Stimulated activated CD8-positive, alpha-beta memory T cell treated with anti-CD3 and anti-CD28 coated beads, Interleukin-15, amount 100 ng/mL, for 4 hours (primary cell): ENCODE measurements around the gene CCDC188.

ENCODE experiments used
- DNase-seq, 2 donors: peaks; one replicate each; pipeline ENCODE4 v3.0.0-alpha.2; 2020; ENCODE audit warnings: low read depth in 2 of 2

Gene CCDC188

DNA sequence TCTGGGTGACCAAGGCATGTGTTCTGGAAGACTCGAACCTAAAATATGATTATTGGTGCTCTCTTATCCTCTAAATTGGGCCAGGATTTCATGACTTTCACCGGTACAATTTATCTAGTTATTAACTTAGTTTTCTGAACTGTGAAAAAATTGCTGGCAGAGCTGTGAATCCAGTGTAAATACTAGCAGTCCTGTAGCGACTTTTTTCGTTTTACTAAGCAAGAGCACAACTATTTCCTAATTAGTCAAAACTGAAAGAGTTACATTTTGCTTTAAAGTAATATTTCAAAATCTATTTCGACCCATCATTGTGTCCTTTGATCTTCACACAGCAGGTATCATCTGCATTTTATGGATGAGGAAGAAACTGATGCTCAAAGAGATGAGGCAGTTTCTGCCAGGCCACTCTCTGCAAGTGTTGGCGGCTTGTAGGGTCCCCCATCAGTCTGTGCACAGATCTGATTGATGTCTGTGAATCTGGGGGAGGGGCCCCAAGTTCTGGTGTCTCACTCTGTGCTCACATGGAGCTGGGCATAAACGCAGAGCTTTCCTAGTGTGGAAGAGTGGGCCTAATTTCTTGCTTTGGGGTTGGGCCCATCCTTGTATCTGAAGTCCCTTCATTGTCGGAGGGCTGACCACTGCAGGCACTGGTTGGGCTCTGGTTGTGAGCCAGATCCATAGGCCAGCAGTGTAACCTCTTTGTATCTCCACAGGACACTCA lies 32.4 kb downstream of the CCDC188 start:
- DNase-seq: no peak

GRCh38 chr22:20117633-20118299 lies 33.1 kb downstream of the CCDC188 start:
- peak; percentile 63 to 71 for DNase-seq

DNA sequence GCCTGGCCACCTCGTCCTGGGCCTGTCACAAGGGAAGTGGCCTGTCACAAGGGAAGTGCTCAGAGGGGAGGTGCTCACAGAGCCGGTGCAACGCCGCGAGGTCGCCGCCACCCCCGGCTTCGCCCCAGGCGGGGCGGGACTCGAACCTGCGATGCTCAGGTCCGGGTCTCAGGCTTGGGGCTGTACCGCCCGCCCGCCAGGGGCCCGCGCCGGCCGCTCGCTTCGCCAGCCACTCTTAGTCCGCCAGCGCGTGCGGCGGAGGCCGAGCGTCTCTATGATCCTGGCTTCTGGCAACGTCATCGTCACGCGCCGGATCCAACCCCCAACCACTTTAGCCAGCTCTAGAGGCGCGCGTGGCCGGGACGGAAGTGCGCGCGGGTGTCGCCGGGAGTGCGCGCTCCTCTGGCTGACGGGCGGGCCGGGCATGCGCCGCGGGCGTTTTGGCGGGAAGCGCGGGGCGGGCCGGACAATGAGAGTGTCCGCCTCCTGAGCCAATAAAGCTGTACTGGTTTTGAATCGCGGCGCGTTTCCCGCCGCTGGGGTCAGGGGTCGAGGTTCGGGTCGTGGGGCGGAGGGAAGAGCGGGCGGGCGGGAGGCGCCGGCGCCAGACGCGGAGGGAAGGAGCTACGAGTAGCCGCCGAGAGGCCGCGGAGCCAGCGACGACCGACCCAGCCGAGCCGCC lies 33.8 kb downstream of the CCDC188 start, which contains the start of gene TRMT2A:
TSS of gene TRMT2A (minus strand) at position 276 of the 682 bp plus-strand sequence. CDS start 320 bp downstream, outside the sequence.
- DNase-seq: peak; percentile 93 to 96

DNA sequence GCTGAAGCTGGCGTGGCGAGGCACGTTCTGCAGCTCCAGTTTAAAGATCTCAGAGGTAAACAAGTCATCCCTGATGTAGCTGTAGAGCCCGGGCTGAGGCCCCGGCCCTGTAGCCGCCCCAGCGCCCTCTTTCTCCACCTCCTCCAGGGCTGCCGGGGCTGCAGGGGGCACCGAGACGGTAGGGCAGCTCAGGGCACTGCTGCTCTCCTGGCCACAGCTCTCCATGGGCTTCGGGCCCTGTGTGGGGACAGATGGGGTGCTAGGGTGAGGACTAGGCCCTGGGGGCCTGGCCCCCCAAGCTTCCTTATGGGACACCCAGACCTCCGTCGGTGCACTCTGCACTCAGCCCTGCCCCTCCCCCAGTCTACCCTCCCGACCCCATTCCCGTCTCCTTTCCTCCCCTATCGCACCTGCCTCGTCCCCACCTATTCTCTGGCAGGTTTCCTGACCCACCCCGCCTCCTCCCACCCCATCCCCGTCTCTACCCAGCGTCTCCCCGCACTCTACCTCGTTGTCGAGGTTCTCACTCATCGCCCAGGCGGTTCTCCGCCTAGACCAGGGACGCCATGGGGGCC lies 34.4 kb downstream of the CCDC188 start:
- no peak for DNase-seq

DNA sequence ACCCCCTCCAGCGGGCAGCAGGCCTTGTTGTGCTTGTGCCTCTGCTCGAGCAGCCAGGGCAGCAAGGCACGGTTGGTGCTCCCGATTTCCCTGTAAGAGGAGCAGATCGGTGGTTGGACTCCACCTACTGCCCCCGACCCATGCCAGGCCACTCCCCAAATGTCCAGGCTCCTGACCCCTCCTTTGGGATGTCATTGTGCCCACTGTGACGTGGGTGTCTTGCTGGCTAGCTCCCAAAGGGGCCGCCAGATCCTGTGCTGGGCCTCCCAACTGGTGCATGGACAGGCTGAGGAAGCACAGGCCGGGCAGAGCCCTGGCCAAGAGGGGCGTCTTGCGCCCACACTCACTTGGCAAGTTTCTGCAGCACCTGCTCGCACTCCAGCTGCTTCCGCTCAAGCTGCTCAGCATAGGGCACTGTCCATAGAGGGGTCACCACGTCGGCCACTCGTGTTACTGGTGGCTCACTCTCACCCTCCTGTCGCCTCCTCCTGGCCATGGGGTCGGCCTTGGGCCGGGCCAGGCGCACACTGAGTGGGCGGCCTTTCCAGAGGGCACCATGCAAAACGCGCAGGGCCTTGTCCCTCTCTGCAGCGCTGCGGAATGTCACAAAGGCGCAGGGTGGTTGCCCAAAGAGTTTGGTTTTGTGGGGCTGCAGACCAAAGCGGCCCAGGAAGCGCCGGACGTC lies 35.0 kb downstream of the CCDC188 start, which contains the start of gene RANBP1:
TSS of gene RANBP1 (plus strand) at position 414 of the 685 bp plus-strand sequence. CDS start at position 495, 81 bp downstream.
- DNase-seq: no peak

DNA sequence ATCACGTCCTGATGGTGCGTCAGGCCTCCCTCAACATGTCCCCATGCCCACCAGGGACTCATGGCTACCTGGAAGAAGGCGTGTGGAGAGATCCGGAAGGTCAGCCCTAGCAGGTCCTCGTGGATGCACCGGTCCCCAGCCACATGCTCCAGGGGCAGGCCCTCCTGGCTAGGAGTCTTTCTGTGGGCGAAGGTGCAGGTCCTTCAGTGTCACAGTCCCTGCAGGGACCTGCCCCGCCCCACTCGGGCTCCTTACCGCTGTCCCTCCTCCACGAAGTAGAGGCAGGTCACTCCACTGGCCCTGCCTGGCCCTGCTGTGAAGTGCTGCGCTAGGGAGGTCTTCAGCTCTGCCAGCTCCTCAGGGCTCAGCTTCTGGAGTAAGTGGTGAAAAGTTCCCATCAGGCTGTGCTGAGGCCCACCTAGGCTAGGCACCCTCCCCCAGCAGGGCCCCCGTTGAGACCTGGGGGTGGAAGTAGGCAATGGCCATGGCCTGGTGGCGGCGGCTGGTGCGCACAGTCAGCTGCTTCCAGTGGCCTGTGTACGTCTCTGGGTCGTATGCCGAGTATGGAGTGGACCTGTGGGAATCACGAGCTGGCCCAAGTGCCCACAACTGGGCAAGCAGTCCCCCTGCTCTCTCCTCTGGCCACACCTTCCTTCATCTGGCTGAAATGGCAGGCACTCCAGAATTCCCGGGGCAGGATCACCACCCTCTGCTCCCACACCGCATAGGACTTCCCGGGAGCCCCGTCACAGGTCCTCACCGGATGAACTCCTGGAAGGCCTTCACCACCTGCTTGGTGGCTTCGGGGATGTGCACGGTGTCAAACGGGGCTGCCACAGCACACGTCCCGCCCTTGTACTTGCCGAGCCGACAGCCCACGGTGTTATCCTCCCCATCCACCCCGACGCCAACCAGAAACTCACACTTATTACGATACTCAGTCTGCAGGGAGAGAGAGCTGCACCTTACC lies 36.1 kb downstream of the CCDC188 start:
- DNase-seq: no peak

DNA sequence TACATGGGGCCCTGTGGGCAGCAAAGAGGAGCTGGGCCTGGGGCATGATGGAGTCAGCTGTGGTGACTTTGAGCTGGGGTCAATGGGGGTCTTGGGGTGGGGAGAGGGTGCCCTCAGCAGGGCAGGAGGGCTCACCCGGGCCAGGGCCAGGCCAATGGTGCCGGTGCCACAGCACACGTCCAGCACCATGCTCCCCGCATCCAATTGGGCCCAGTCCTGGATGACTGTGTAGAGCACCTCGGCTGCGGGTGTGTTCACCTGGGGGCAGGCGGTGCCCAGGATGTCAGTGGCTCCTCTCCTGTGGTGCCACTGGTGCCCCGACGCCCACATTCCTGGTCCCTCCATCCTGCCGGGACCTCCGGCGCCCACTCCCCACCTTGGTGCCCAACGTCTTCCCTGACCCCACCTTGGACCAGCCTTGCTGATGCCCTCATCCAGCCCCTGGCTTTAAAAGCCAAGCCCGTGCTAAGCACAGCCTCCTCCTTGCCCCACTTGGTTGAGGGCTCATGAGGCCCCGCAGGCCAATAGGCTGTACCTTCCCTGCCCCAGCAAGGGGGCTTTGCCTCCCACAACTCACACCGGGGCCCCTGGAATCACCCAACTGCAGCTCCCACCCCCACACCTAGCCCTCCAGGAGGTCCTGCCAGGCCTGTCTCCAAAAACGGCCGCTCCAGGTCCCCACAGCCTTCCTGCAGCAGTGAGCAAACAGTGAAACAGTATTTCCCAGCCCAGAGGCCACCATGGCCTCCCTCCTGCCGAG lies 37.1 kb downstream of the CCDC188 start:
- no peak for DNase-seq

DNA sequence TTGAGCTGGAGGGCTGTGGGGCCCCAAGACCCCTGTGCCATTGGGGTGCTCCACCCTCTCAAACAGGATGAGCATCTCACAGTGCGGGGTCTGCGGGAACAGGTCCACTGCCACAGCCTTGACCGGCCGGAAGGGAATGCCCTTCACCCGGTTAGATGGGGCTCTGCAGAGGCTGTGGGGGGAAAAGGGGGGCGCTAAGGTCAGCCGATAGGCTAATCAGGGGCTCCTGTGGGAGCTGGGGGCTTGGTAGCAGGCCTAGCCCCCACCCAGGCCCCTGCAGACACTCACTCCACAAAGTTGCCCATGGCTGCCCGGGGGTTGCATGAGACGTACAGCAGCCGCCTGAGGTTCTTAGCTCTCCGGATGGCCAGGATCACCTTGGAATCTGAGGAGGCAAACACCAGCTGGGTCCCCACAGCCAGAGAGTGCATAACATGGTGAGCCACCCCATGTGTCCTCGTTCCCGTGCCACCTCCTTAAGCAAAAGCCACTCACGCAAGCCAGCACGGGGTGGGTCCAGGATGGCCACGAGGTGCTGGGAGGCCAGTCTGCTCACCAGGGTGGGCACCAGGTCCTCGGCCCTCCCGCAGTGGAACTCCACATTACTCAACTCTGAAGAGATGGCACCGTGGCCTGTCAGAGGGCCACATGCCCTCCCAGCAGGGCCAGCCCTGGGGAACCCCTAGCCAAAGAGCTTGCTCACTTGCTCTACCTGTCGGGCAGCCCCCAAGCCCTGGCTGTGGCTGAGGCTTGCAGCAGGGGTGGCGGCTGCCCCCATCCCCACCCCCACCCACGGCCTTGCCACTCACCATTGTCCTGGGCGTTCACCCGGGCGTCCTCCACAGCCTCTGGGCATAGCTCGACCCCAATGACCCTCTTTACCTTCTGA lies 38.0 kb downstream of the CCDC188 start:
- no peak for DNase-seq

GRCh38 chr22:20111689-20112622 lies 38.9 kb downstream of the CCDC188 start:
- DNase-seq: no peak

DNA sequence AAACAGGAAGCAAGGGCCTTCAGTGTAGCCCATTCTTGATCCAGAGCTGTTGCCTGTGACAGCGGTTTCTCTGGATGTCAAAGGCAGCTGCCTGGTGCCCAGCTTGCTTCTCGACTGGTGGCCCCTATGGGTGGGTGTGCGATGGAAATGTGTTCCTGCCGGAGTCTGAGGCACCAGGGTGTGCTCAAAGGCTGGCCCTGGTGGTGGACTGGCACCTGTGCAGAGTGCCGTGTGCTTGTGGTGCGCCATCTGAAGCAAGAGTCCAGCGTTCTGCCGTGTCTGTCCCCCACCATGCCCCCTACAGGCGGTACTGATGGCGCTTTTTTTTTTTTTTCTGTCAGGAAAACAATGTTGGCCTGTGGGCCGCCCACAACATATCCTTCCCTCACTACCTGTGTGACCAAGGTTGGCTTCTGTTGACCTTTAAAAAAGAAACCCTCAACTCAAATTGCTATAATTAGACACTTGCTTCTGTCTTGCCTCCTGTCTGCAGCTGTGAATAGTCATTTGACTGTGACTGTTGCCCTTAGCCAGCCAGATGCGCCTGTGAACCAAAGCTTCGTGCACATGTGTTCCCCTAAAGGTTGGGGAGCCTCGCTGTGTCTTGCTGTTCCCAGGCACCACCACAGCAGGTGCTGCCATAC lies 39.7 kb downstream of the CCDC188 start:
- DNase-seq: no peak

- no peak for DNase-seq
Measured at GRCh38 chr22:20110359-20110985, 40.4 kb downstream of the CCDC188 start.

- no peak for DNase-seq
Measured at GRCh38 chr22:20109411-20110358, 41.2 kb downstream of the CCDC188 start.

GRCh38 chr22:20108757-20109230 lies 42.1 kb downstream of the CCDC188 start:
- DNase-seq: no peak

DNA sequence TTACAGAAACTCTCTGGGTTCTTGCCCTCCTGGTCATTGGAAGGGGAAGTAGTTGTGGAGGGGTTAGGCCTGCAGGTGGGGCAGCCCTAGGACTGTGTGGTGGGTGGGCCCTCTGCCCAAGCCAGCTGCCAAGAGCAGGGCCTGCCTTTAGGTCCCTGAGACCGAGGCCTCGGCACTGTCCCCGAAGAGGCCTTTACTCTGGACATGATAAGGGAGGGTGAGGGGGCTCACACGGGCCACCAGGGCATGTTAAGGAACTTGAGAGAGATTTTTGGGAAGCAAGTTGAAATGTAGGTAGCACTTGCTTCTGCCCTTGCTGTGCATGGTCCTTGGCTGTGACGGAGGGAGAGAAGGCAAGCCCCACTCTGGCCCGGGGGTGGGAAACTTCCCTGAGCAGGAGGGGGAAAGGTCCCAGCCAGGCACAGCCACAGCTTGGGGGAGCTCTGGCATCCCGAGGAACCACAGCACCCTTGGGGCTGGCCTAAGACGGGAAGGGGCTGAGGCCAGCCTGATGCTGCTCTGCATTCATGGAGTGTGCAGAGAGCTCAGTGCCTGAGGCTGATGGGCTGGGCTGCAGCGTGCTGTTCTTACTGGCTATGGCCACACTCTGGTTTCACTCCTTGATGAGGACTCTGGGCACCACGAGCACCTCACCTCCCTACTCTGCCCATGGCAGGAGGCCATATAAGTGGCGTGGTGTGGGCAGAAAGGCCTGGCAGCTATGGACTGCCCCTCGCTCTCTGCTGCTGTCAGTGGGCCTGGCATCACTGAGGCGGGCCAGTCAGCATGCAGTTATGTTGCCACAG lies 42.7 kb downstream of the CCDC188 start:
- no peak for DNase-seq
